ENCODE results near the gene TPK1.

The TPK1 gene

GRCh38 chr7:144835652-144836544 is at the start of gene TPK1:
Gene TPK1, minus strand, starts transcription at chr7:144836053. Its CDS starts 451 bp downstream, at chr7:144835602.
- DNase-seq (ENCODE audit: low read depth in 3 of 3, low spot score in 1 of 3): peak; percentile 75 to 81 (median 80)

- DNase-seq (ENCODE audit: low read depth in 3 of 3, low spot score in 1 of 3): no peak
Observed at GRCh38 chr7:144885478-144885877, 49.6 kb upstream of the TPK1 start.

- DNase-seq (ENCODE audit: low read depth in 3 of 3, low spot score in 1 of 3): no peak
Observed at GRCh38 chr7:144884896-144885295, 49.0 kb upstream of the TPK1 start.

- no peak for DNase-seq (ENCODE audit: low read depth in 3 of 3, low spot score in 1 of 3)
Observed at GRCh38 chr7:144873316-144873845, 37.5 kb upstream of the TPK1 start.

GRCh38 chr7:144869082-144869481 is 33.2 kb upstream of the TPK1 start:
- DNase-seq (ENCODE audit: low read depth in 3 of 3, low spot score in 1 of 3): no peak

- DNase-seq (ENCODE audit: low read depth in 3 of 3, low spot score in 1 of 3): no peak
Observed at GRCh38 chr7:144866189-144866588, 30.3 kb upstream of the TPK1 start.

- DNase-seq (ENCODE audit: low read depth in 3 of 3, low spot score in 1 of 3): no peak
Observed at GRCh38 chr7:144863320-144863647, 27.4 kb upstream of the TPK1 start.

GRCh38 chr7:144862612-144863319 is 26.9 kb upstream of the TPK1 start:
- no peak for DNase-seq (ENCODE audit: low read depth in 3 of 3, low spot score in 1 of 3)

- DNase-seq (ENCODE audit: low read depth in 3 of 3, low spot score in 1 of 3): no peak
Observed at GRCh38 chr7:144859739-144860138, 23.9 kb upstream of the TPK1 start.

GRCh38 chr7:144857463-144857862 is 21.6 kb upstream of the TPK1 start:
- DNase-seq (ENCODE audit: low read depth in 3 of 3, low spot score in 1 of 3): no peak

GRCh38 chr7:144854839-144855424 is 19.1 kb upstream of the TPK1 start:
- no peak for DNase-seq (ENCODE audit: low read depth in 3 of 3, low spot score in 1 of 3)

- DNase-seq (ENCODE audit: low read depth in 3 of 3, low spot score in 1 of 3): no peak
Observed at GRCh38 chr7:144853542-144853941, 17.7 kb upstream of the TPK1 start.

GRCh38 chr7:144848078-144848477 is 12.2 kb upstream of the TPK1 start:
- no peak for DNase-seq (ENCODE audit: low read depth in 3 of 3, low spot score in 1 of 3)

GRCh38 chr7:144842377-144842851 is 6.6 kb upstream of the TPK1 start:
- no peak for DNase-seq (ENCODE audit: low read depth in 3 of 3, low spot score in 1 of 3)

GRCh38 chr7:144836545-144836842 is 641 bp upstream of the TPK1 start:
- DNase-seq (ENCODE audit: low read depth in 3 of 3, low spot score in 1 of 3): no peak

GRCh38 chr7:144835155-144835611 is 670 bp downstream of the TPK1 start:
- DNase-seq (ENCODE audit: low read depth in 3 of 3, low spot score in 1 of 3): no peak

GRCh38 chr7:144834641-144835144 is 1.2 kb downstream of the TPK1 start:
- DNase-seq (ENCODE audit: low read depth in 3 of 3, low spot score in 1 of 3): no peak

GRCh38 chr7:144830811-144831210 is 5.0 kb downstream of the TPK1 start:
- no peak for DNase-seq (ENCODE audit: low read depth in 3 of 3, low spot score in 1 of 3)

- no peak for DNase-seq (ENCODE audit: low read depth in 3 of 3, low spot score in 1 of 3)
Observed at GRCh38 chr7:144830024-144830785, 5.6 kb downstream of the TPK1 start.

- DNase-seq (ENCODE audit: low read depth in 3 of 3, low spot score in 1 of 3): no peak
Observed at GRCh38 chr7:144827621-144828020, 8.2 kb downstream of the TPK1 start.

GRCh38 chr7:144826208-144826607 is 9.6 kb downstream of the TPK1 start:
- DNase-seq (ENCODE audit: low read depth in 3 of 3, low spot score in 1 of 3): no peak
